Activated CD4-positive, alpha-beta T cell treated with anti-CD3 and anti-CD28 coated beads, Interleukin-2, amount 50 U/mL, for 4 hours (primary cell): Measurements from ENCODE around the gene RETREG1.
"Not testable (repeated sequence)": the region's sequence is repeated elsewhere in the genome, so short reads cannot be mapped to it uniquely, and the experiment has no call there.

Source experiments
- DNase-seq, 2 experiments: peaks; one replicate each; pipeline ENCODE4 v3.0.0-alpha.2; 2020

The RETREG1 gene

GRCh38 chr5:16483361-16483760 lies 133.4 kb downstream of the RETREG1 start:
- DNase-seq, result no peak

GRCh38 chr5:16482891-16483290 lies 133.9 kb downstream of the RETREG1 start:
- DNase-seq, result no peak

GRCh38 chr5:16480821-16481538 lies 135.8 kb downstream of the RETREG1 start:
- no peak for DNase-seq

GRCh38 chr5:16480144-16480543 lies 136.7 kb downstream of the RETREG1 start:
- no peak for DNase-seq

- no peak for DNase-seq
Observed at GRCh38 chr5:16477541-16477940, 139.3 kb downstream of the RETREG1 start.

- DNase-seq, result not testable (repeated sequence)
Observed at GRCh38 chr5:16476417-16476816, 140.4 kb downstream of the RETREG1 start.

- no peak for DNase-seq
Observed at GRCh38 chr5:16471387-16471786, 145.4 kb downstream of the RETREG1 start.

- DNase-seq, result no peak
Observed at GRCh38 chr5:16467363-16468219, 149.2 kb downstream of the RETREG1 start.

GRCh38 chr5:16465544-16466432 lies 151.0 kb downstream of the RETREG1 start, which contains the start of gene ZNF622:
ZNF622 (minus strand) TSS chr5:16465800; CDS start chr5:16465665, 135 bp downstream.
- DNase-seq, result peak; percentile 80 to 83

GRCh38 chr5:16464664-16465543 lies 151.9 kb downstream of the RETREG1 start:
- peak in 1 of 2 experiments; percentile 17 for DNase-seq

- no peak for DNase-seq
Observed at GRCh38 chr5:16464231-16464630, 152.6 kb downstream of the RETREG1 start.

GRCh38 chr5:16461782-16462181 lies 155.0 kb downstream of the RETREG1 start:
- no peak for DNase-seq

- DNase-seq, result no peak
Observed at GRCh38 chr5:16461026-16461425, 155.8 kb downstream of the RETREG1 start.

- no peak for DNase-seq
Observed at GRCh38 chr5:16459451-16459850, 157.3 kb downstream of the RETREG1 start.

GRCh38 chr5:16457853-16458252 lies 158.9 kb downstream of the RETREG1 start:
- no peak for DNase-seq

GRCh38 chr5:16457451-16457850 lies 159.3 kb downstream of the RETREG1 start:
- DNase-seq, result no peak

GRCh38 chr5:16456103-16456832 lies 160.5 kb downstream of the RETREG1 start:
- DNase-seq, result peak; percentile 9 to 18

GRCh38 chr5:16455668-16456067 lies 161.1 kb downstream of the RETREG1 start:
- DNase-seq, result no peak

GRCh38 chr5:16454686-16455085 lies 162.1 kb downstream of the RETREG1 start:
- DNase-seq, result no peak

- no peak for DNase-seq
Observed at GRCh38 chr5:16453609-16454008, 163.2 kb downstream of the RETREG1 start.

- DNase-seq, result no peak
Observed at GRCh38 chr5:16450163-16450562, 166.6 kb downstream of the RETREG1 start.
